GM21367 (cell line): ENCODE data around the gene CENPI.
"Not testable (repeated sequence)": the region's sequence is repeated elsewhere in the genome, so short reads cannot be mapped to it uniquely, and the experiment has no call there.

Experiments
- ATAC-seq: cut with Tn5 transposase; IDR thresholded peaks from one replicate; pipeline ENCODE4 v1.9.1; 2021; ENCODE audit not compliant: unreplicated experiment

CENPI gene

DNA sequence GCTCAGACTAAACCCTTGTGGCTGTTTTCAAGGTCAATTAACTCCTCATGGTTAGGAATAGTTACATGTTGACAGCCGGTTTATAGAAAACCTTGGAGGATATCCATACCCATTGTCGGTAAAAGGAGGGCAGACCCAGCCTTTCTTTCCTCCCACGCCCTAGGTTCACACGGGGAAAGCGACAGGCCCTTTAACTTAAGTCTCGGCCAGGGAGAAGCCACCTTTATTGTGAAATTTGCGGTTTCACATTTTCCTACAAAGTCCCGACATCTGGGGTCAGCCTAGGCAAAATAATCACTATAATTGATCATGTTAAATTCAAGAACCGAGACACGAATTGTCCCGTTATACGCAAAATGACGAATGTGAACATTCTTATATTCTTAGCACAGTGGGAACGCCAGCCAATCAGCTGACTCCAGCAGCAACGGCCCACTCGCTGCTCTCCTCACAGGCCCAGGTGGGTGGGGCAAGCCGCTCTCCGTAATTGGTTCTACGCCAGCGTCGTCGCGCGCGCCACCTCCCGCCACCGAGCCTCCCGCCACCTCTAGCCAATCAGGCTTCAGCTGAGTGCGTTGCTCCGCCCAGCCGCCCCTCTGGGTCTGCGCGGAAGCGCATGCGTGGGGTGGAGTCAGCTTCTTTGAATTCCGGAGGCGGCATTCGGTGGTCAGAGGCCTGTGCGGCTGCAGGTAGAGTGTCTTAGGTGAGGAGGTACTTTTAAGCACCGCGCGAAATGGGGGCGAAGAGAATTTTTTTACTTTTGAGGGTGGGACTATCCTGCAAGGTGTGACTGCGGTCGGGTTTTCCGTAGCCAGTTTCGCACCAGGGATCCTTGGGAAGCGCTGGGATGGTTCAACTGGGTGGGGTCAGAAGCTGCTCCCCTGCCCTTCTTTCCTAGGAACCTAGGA is at the start of gene CENPI:
Gene CENPI (plus strand): TSS at position 659 of the 908 bp plus-strand sequence. CDS start 2,867 bp downstream, outside the sequence.
- peak; percentile 98 for ATAC-seq

DNA sequence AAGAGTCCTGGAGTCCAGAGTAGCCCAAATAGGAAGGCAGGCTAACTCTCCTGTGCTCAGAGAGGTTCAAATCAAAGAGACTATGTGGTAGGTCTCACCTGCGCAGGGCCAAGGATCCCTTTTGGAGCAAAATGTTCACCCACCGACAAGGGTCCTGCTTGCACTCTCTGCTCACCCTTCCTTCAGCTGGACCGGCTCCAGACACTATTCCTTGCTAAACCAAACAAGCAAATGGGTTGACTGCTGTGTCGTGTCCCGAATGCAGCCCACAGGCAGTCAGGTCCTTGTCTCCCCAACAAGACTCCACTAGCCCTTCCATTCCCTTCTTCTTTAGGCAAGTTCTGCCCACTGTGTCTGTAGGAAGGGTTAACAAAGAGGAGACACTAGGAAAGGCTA is 46.9 kb upstream of the CENPI start:
- no peak for ATAC-seq

GRCh38 chrX:101051549-101052302 is 46.3 kb upstream of the CENPI start, which contains the start of gene TRMT2B:
TSS of gene TRMT2B (minus strand) at chrX:101052111. CDS start at chrX:101042289, 9,822 bp downstream.
- peak; percentile 91 for ATAC-seq

DNA sequence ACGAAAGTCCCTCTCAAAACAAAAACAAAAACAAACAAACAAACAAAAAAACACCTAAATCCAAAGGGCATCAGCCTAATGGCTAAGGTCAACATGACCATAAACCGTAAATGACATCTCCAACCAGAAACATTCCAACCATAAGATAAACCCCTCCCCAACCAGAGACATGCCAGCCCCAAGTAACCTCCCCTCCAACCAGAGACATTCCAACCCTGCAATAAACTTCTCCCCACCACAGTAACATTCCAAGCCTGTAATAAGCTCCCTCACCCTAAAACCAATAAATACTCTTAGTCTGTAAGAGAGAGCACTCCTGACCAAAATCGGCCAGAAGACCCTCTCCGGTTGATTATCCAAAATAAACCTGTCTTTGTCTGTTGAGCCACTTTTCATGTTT is 41.5 kb upstream of the CENPI start:
- ATAC-seq, result not testable (repeated sequence)

- ATAC-seq, result peak; percentile 88
Measured at GRCh38 chrX:101057093-101057714, 40.8 kb upstream of the CENPI start.

GRCh38 chrX:101062176-101062575 is 35.8 kb upstream of the CENPI start:
- no peak for ATAC-seq

GRCh38 chrX:101071582-101071981 is 26.4 kb upstream of the CENPI start:
- ATAC-seq, result no peak

DNA sequence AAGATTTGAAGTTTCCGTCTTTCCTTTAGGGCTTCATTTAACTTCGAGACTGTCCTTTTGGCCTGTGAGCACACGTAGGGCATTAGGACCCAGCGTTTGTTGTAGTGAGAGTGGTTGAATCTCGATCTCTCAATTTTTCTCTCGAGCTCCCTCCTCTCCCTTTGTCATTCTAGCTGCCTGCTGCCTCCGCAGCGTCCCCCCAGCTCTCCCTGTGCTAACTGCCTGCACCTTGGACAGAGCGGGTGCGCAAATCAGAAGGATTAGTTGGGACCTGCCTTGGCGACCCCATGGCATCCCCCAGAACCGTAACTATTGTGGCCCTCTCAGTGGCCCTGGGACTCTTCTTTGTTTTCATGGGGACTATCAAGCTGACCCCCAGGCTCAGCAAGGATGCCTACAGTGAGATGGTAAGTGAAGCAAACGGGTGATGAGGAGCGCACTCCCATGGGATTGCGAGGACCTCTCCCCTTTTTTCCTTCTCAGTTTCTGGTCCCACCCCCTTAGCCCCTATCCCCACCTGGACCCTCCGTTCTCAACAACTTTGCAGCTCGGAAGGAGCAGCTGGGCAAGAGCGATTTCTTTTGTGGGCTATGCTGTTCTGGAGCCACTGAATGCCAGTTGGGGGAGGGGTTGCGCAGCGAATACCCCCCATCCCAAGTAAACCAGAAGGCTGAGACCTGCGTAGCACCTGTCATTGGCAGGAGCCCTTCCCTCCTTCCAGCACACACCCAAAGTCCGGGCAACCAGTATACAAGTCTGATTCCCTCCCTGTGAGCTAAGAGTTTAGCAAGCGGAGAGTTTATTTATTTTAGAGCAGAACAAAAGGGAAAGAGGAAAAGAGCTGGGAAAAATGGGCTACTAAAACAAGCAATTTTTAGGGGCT is 19.0 kb upstream of the CENPI start, which contains the start of gene TMEM35A:
Gene TMEM35A (plus strand): TSS at position 164 of the 883 bp plus-strand sequence. CDS start 124 bp downstream, at position 288.
- ATAC-seq, result no peak

GRCh38 chrX:101079736-101080270 is 18.2 kb upstream of the CENPI start:
- ATAC-seq, result no peak

DNA sequence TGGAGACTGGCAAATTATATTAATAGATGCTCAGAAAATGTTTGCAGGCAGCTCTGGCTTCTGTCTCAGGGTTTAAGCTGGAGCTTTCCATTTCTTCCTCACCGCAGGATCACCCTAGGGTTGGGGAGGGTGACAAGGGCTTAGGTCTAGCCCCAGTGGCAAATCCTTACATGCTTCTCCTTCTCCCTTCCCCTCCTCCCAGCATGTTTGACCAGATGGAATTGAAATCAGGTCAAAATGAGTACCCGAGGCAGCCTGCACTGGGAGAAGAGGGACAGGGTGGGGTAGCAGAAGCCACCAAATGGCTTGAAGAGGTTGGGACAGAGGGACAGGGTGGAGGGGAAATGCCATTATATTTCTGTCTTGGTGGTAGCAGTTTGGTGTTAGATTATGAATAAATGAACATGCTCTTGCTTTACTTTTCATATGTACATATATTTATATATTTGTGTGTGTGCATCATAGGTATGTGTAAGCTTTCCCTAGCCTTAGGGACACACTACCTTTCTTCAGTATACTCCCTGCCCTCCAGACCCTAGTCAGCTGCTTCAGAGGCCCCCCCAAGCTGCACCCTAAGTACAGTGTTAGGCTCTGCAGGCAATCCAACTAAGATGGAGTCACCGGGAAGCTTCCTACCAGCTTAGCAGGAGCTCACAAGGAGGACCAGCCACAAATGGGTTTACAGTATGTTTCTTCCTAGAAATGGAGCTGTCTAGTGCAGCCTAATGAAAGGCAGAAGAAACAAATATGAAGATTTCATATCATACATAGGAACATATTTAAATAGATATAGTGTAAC is 17.5 kb upstream of the CENPI start:
- ATAC-seq, result no peak

DNA sequence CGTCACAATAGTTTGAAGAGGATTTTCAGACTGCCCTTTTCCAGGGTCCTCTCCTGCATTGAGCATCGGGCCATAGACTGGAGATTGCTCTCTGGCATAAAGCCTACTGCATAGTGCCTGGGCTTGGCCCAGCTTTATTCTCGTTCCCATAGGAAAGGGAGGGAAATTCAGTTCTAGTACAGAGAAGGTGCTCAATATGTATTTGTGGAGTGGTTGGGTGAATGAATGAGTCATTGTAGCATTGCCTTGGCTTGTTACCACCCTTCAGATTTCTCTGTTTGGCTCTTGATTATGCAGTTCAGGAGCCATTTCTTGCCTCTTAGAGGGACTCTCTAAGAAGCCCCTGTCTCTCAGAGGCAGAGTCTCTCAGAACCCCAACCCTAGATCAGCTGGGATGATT is 16.8 kb upstream of the CENPI start:
- ATAC-seq, result no peak

GRCh38 chrX:101091817-101092216 is 6.2 kb upstream of the CENPI start:
- ATAC-seq, result no peak

DNA sequence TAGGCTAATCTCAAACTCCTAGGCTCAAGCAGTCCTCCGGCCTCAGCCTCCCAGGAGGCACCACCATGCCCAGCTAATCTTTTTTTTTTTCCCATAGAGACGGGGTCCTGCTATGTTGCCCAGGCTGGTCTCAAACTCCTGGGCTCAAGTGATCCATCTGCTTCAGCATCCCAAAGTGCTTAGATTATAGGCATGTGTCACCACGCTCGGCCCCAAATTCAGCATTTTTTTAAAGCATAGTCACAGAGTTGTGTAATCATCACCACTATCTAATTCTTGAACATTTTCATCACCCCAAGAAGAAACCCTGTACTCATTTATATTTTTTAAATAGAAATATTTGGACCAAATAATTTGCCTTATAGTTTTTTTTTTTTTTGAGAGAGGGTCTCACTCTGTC is 10.3 kb downstream of the CENPI start:
- ATAC-seq, result no peak

- no peak for ATAC-seq
Measured at GRCh38 chrX:101117701-101118100, 19.7 kb downstream of the CENPI start.

GRCh38 chrX:101136235-101136634 is 38.2 kb downstream of the CENPI start:
- no peak for ATAC-seq
